GM10847 (cell line): ENCODE measurements around the gene LRP5.

Experiments used
- POLR2A ChIP-seq: IDR thresholded peaks from 2 replicates; pipeline ENCODE4 v1.6.1; 2011; ENCODE audit not compliant: insufficient read length; ENCODE audit errors: extremely low read depth

LRP5 gene

DNA sequence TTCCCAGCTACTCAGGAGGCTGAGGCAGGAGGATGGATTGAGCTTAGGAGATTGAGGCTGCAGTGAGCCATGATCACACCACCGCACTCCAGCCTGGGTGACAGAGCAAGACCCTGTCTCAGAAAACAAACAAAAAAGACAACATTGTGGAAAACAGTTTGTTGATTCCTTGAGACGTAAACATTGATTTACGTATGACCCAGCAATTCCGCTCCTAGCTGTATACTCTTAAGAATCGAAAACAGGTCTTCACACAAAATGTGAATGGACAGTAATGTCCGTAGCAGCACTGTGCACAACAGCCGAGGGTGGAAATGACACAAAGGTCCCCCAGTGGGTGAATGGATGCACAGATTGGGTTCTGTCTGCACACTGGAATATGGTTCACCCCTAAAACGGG lies 49.3 kb downstream of the LRP5 start:
- TF ChIP-seq POLR2A, result no peak

DNA sequence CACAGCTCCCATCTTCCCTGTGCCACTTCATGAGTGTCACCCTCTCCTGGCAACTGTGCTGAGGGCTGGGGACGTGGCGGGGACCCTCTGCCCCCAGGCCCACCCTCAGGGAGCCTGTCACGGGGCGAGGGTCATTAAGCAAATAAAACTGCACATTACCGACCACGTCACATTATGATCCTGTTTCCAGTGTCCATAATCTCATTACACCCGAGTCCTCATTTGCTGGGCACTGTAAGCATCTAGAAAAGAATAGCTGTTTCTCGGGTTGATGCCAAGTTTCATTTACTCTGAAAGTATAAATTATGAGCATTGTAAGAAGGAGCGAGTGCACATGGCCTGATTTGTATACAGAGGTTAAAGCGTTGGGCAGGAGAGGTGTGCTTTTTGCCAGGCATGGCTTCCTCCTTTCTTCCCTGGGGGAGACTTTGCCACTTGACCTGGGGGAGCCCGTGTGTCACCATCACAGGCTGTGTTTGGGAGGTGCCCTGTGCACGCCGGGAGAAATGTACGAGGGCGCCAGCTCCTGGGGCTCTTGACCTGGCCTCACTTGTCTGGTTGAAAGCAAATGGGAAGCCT lies 50.5 kb downstream of the LRP5 start:
- TF ChIP-seq POLR2A, result no peak

DNA sequence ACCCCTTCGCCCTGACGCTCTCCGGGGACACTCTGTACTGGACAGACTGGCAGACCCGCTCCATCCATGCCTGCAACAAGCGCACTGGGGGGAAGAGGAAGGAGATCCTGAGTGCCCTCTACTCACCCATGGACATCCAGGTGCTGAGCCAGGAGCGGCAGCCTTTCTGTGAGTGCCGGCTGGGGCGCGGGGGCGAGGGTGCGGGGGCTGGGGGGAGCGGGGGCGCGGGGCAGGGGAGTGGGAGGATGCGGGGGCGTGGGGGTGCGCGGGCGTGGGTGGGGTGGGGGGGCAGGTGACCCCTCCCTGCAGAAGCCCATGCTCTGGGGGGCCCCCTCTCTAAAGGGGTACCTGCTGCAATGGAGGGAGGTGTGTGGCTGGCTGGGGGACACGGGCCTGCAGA lies 51.4 kb downstream of the LRP5 start:
- no peak for TF ChIP-seq POLR2A

DNA sequence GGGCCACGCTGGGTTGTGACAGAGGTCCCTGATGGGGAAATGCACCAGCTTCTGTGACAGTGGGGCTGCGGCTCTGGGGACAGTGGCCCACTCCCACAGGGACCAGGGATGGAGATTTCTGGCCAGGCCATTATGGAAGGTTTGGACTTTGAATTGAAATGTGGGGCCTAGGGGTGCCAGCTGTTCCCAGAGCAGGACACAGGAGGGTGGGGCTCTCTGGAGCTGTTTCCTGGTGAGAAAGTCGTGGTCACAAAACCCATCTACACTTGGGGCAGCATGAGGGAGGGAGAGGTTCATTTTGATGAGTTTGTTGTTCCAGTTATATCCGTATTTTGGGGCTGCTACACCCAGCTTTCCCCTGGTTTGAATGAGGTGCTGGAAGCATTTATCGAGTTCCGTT lies 52.2 kb downstream of the LRP5 start:
- no peak for TF ChIP-seq POLR2A

DNA sequence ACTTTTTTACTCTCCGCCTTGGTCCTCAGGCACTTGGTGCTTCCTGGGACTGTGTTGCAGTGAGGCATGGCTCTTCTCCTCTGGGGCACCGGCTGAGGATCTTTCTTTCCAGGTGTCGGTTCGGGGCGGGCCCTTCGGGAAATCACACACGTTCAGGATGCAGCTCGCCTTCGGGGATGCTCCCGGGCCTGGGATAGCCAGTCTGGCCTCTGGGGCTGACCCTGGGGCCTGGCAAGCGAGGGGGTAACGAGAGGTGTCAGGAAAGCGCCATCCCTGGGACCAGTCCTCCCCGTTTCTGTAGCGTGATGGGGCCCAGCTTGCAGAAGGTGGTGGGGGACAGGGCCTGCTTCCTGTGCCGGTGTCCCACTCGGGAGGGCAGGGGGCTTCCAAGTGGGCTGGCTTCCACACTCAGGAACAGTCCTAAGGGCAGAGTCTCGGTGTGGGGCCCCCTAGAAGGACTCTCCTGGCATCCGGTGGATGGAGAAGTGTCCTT lies 53.6 kb downstream of the LRP5 start:
- TF ChIP-seq POLR2A, result no peak

DNA sequence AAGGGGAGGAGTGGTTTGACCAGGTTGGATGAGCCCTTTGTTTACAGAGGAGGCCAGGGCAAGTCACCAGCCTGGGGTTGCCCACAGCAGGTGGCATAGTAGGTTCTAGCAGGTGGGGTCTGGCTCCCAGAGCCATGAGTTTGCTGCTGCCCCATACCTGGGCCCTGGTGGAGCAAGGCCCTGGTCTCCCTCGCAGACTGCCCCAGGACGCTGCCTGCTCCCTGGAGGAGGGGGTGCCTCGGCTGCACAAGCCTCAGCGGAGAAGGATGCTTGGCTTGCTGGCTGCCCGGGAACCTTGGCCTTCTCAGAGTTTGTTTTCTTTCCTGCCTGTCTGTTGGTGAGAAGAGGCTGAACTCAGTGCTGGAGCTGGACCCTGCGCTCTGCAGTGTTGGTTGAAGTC lies 54.9 kb downstream of the LRP5 start:
- TF ChIP-seq POLR2A, result no peak

DNA sequence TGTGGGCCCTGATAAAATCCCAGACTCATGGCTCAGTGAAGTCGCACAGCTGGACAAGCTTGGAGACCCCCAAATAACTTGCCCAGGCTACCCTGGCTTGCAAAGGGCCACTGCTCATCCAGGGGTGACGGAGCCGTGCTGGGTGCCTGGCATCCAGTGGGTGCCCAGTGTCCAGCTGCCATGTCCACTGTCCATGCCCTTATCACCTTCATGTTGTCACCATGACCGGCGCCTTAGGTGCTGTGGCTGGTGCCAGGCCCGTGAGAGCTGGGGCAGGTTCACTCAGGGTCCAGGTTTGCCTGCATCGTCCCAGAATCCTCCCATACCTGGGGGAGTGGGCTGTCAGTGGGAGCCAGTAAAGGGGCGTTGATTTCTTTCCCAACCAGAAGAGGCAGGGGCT lies 57.4 kb downstream of the LRP5 start:
- TF ChIP-seq POLR2A, result no peak

DNA sequence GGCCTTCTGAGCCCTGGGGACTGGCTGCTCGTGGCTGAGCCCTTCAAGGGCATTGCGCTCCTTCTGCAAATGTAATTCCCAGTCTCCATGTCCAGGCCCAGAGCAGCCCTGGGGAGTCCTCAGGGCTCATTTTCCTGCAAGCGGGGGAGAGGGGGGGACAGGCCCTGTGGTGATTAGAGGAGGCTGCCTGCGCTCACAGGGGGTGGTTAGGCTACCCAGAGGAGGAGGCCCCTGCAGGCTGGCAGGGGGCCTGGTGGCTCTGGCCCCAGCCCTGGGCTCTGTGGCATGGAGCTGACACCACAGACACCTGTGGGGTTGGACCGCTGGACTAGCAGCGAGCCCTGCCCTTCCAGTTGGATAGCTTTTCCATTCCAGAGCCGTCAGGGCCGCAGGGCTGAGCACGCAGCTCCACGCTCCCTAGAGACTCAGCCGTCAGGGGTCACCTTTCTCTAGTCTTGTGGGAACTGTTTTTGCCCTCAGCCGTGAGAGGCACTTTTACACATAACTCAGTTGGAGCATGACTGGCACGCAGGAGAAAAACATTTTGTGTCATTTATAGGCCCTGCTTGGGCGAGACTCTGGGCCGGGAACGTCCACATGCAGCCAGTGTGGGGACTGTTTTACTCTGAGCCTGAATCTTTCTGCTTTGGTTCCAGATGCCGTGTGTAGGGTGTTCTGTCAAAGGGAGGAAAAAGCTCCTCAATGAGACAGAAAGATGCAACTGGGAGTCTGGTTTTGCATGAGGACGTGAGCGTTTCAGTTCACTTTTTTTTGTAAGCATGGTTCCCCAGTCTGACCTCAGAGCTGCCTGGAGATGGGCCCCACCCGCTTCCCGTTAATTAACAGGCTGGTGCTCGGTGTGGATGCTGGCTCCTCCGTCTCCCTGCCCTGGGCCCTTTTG lies 58.1 kb downstream of the LRP5 start:
- TF ChIP-seq POLR2A, result no peak

DNA sequence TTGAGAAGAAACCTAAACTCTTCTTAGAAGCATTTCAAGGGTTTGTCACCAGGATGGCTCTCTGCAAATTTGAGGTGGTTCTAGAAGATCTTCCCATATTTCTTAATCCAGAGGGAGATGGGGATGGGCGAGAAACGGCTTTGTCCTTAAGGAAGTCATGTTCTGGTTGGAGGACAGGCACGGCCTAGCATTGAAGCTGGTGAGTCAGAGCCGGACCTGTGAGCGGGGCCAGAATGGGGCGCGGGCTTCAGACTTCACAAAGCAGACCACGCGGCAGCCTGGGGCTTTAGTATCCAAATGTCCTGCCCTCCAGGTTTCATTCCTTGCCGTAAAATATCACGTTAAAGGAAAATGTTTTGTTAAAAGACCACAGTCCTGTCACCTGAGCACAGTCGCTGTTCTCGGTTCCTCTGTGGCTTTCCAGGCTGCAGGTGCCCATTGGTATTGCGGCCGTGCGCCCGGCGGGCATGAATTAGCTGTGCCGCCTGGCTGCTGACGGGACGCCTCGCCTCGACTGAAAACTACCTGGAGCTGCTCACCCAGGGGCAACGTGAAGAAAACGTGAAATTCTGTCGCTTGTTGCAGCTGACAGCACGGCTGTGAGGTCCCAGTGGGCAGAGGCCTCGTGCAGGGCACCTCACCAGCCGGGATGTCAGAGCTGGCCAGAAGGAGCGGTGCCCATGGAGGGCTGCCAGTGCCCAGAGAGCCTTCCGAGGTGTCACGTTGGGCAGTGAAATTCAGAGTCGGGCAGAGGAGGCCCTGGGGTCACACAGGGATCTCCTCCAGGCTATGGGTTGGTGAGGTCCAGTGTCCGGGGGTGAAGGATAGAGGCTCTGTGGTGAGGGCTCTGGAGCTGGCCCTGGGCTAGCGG lies 59.0 kb downstream of the LRP5 start:
- no peak for TF ChIP-seq POLR2A

DNA sequence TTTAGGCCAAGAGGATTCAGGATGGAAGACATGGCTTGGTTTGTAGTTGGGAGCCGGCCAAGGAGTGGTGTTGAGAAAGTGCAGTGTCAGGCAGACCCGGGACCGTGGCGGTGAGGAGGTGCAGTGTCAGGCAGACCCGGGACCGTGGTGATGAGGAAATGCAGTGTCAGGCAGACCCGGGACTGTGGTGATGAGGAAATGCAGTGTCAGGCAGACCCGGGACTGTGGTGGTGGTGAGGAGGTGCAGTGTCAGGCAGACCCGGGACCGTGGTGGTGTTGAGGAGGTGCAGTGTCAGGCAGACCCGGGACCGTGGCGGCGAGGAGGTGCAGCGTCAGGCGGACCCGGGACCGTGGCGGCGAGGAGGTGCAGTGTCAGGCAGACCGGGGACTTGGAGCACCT lies 59.7 kb downstream of the LRP5 start:
- TF ChIP-seq POLR2A, result no peak

DNA sequence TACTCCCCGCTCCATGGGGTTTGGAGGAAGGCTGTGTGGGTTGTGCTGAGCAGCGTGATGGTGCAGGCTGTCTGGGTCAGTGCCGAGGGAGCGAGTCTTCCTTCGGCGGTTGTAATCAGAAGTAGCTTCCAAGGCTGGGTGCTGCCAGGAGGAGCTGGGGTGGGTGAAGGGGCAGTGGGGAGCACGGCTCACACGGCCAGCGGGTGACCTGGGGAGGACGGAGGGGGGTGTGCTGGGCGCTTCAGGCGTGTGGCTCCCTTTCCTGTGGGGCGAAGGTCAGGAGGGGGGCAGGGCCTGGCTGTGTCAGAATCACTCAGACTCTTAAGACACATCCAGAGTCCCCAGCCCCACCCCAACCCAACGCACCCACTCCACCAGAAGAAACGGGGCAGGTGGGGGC lies 60.2 kb downstream of the LRP5 start:
- TF ChIP-seq POLR2A, result no peak

DNA sequence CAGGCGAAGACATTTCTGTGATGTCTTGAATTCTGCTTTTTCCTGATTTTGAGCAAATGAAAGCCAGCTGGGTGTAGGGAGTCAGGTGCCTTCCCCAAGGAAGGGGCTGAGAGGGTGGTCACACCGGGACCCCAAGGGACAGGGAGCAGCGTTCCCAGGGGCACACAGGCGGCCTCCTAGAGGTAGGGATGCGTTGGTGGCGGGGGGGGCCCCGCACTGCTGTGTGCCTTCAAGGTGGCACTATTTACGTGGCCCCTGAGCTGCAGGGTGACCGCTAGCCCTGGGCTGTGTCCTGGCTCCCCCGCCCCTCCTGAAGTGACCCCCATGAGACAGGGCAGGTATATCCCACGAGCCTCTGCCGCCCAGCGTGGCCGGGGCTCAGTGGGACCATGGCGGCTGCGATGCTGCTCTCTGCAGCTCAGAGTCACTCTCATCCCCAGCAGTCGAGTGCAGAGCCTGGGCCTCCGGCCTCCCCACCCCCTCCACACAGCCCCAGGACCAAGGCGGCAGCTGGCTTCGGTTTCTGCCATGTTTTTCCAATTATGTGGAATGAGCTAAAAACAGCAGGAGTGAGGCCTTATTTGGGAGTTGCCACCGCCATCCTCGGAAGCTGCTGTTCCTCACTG lies 60.9 kb downstream of the LRP5 start:
- TF ChIP-seq POLR2A, result no peak

DNA sequence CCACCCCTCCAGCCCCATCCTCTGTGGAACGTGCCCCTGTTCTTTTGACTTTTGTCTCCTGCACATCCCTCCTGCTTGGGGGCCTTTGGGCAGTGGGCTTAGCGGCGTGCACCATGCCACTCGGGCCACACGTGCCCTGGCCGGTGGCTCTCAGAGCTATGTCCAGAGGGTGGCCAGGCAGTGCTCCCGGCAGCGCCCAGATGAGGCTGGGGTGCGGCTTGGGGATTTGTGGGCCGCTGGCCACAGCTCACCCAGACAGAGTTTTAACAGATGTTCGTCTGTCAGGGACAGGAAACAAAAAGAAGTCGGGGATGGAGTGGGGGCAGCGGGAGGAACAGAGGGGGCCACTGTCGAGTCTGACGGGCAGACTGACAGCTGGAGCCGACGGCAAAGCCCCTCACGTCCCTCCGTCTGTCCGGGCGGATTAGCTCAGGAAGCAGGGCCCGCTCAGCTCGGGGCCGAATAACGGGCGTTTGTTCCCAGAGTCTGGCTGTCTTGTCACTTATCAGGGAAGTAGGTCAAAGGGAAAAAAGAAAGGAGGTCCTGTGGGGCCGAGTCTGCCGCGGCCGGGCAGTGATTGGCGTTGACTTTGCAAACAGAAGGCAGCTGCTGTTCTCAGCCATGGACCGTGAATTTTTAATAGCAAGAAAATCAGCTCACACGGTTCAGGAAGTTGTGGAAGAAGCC lies 61.6 kb downstream of the LRP5 start:
- no peak for TF ChIP-seq POLR2A

DNA sequence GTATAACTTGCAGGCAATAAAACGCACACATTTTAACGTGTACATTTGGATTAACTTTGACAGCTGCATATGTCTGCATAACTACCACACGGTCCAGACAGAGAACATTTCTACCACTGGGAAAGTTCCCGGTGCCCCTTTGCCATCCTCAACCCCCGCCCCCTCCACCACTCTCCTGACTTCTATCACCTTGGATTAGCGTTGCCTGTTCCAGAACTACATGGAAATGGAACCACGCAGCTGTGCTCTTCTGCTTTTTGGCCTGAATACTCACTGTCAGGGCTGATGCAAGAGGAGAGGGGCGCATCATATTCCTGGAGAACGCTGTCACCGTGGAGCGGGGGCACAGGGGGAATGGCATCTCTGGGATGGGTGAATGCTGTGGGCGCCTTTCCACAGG lies 62.1 kb downstream of the LRP5 start:
- TF ChIP-seq POLR2A, result no peak

DNA sequence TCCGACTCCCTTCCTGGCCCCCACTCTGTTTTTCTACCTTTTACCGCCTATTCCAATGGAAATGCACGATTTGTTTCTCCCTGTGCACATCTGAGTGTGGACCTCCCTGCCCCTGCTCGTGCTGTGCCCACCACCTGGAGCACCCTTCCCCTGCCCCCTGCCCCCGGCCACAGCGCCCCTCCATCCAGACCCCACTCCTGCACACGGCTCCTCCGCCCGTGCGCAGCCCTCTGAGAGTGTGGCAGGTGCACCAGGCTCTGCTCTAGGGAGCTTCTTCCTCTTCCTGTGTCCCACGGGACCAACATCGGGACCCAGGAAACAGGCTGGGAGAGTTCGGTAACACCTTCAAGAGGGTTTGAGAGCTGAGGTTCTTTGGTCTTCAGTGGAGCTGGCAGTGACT lies 62.9 kb downstream of the LRP5 start:
- no peak for TF ChIP-seq POLR2A
